ENCODE results near the gene UPK1B.
"Not testable (repeated sequence)": the region's sequence is repeated elsewhere in the genome, so short reads cannot be mapped to it uniquely, and the experiment has no call there.

- not testable (repeated sequence) for TF ChIP-seq POLR2A, CTCF (IDR thresholded peaks at IDR 0.05)
Measured at GRCh38 chr3:119164745-119165144, 8.7 kb upstream of the UPK1B start.

Measured in body of pancreas (tissue), 4 donors.